Sigmoid colon (tissue), 4 donors: Measurements from ENCODE around the gene RMND5A.

Experiments
- EP300 ChIP-seq, 4 donors: sonication (generic); formaldehyde crosslinking; IDR thresholded peaks; one replicate each; pipeline ENCODE4 v1.6.1; 2017; ENCODE audit warnings: antibody characterized with exemption in 4 of 4
- POLR2A ChIP-seq, 2 donors: fragments of 450-650 bp; IDR thresholded peaks; one replicate each; pipeline ENCODE4 v1.6.1; 2016; ENCODE audit warnings: antibody characterized with exemption in 2 of 2, mild to moderate bottlenecking in 2 of 2, moderate library complexity in 2 of 2
- POLR2AphosphoS5 ChIP-seq, 4 donors: sonication (generic); formaldehyde crosslinking; IDR thresholded peaks; one replicate each; pipeline ENCODE4 v1.6.1; 2017; ENCODE audit warnings: antibody characterized with exemption in 4 of 4
- TF ChIP-seq, protein P1 (sequence below), 4 experiments: fragments of 450-650 bp in 3 of 4; fragments of 200-600 bp in 1 of 4; IDR thresholded peaks; one replicate each; pipeline ENCODE4 v1.5.1; 2016 to 2019; ENCODE audit warnings: antibody characterized with exemption in 4 of 4, mild to moderate bottlenecking in 3 of 4, moderate library complexity in 2 of 4

DNA sequence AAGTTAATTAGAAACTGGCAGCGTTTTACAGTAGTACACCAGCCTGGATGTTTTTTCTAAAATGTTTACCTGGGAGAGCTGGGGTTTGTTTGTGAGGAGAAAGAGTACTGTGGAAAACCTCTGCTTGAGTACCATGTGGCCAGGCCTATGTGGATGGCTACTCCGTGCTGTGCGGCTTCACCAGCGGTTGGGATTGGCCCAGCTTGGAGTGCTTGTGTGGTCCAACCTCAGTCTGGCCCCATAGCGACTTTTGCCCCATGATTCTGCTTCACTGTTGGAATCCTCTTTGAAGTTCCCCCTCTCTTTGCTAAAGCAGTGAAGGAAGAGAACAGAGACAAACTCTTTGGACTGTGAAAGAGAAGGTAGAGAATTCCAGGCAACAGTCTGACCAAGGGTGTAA is 54.8 kb downstream of the RMND5A start:
- TF ChIP-seq POLR2A (IDR thresholded peaks at IDR 0.05) (no peak), EP300 (IDR thresholded peaks at IDR 0.05) (no peak), POLR2AphosphoS5 (IDR thresholded peaks at IDR 0.05) (no peak)
- TF ChIP-seq, protein P1, sequence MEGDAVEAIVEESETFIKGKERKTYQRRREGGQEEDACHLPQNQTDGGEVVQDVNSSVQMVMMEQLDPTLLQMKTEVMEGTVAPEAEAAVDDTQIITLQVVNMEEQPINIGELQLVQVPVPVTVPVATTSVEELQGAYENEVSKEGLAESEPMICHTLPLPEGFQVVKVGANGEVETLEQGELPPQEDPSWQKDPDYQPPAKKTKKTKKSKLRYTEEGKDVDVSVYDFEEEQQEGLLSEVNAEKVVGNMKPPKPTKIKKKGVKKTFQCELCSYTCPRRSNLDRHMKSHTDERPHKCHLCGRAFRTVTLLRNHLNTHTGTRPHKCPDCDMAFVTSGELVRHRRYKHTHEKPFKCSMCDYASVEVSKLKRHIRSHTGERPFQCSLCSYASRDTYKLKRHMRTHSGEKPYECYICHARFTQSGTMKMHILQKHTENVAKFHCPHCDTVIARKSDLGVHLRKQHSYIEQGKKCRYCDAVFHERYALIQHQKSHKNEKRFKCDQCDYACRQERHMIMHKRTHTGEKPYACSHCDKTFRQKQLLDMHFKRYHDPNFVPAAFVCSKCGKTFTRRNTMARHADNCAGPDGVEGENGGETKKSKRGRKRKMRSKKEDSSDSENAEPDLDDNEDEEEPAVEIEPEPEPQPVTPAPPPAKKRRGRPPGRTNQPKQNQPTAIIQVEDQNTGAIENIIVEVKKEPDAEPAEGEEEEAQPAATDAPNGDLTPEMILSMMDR (IDR thresholded peaks at IDR 0.05): no peak
